HuH-7.5 (cell line): Measurements from ENCODE around the gene PRKAB2.
"Not testable (repeated sequence)": the region's sequence is repeated elsewhere in the genome, so short reads cannot be mapped to it uniquely, and the experiment has no call there.

Experiments
- DNase-seq: peaks from one replicate; pipeline ENCODE4 v3.0.0; 2011; ENCODE audit warnings: low spot score

PRKAB2 gene

GRCh38 chr1:147172168-147173016 is at the start of gene PRKAB2:
Gene PRKAB2 (minus strand): TSS chr1:147172470. CDS start chr1:147172144, 326 bp downstream.
- peak; percentile 91 for DNase-seq

- DNase-seq = no peak
Measured at GRCh38 chr1:147218606-147219005, 46.3 kb upstream of the PRKAB2 start.

- DNase-seq = no peak
Measured at GRCh38 chr1:147217141-147217540, 44.9 kb upstream of the PRKAB2 start.

GRCh38 chr1:147216124-147216523 is 43.9 kb upstream of the PRKAB2 start:
- no peak for DNase-seq

GRCh38 chr1:147215540-147215916 is 43.3 kb upstream of the PRKAB2 start:
- peak; percentile 38 for DNase-seq

- DNase-seq = no peak
Measured at GRCh38 chr1:147214842-147215539, 42.7 kb upstream of the PRKAB2 start.

- no peak for DNase-seq
Measured at GRCh38 chr1:147214325-147214724, 42.1 kb upstream of the PRKAB2 start.

GRCh38 chr1:147213271-147213670 is 41.0 kb upstream of the PRKAB2 start:
- DNase-seq = no peak

- no peak for DNase-seq
Measured at GRCh38 chr1:147211577-147211976, 39.3 kb upstream of the PRKAB2 start.

- DNase-seq = no peak
Measured at GRCh38 chr1:147210987-147211386, 38.7 kb upstream of the PRKAB2 start.

GRCh38 chr1:147209825-147210821 is 37.9 kb upstream of the PRKAB2 start:
- DNase-seq = no peak

GRCh38 chr1:147208619-147209018 is 36.3 kb upstream of the PRKAB2 start:
- no peak for DNase-seq

GRCh38 chr1:147207192-147207591 is 34.9 kb upstream of the PRKAB2 start:
- DNase-seq = no peak

GRCh38 chr1:147204080-147204479 is 31.8 kb upstream of the PRKAB2 start:
- DNase-seq = no peak

GRCh38 chr1:147202576-147202975 is 30.3 kb upstream of the PRKAB2 start:
- DNase-seq = no peak

GRCh38 chr1:147201786-147202185 is 29.5 kb upstream of the PRKAB2 start:
- no peak for DNase-seq

GRCh38 chr1:147201276-147201675 is 29.0 kb upstream of the PRKAB2 start:
- no peak for DNase-seq

GRCh38 chr1:147197324-147197723 is 25.1 kb upstream of the PRKAB2 start:
- not testable (repeated sequence) for DNase-seq

GRCh38 chr1:147189514-147189913 is 17.2 kb upstream of the PRKAB2 start:
- DNase-seq = no peak

GRCh38 chr1:147185432-147185831 is 13.2 kb upstream of the PRKAB2 start:
- DNase-seq = no peak

GRCh38 chr1:147177611-147178380 is 5.5 kb upstream of the PRKAB2 start:
- DNase-seq = no peak
